ENCODE results near the gene ARMC2.

DNA sequence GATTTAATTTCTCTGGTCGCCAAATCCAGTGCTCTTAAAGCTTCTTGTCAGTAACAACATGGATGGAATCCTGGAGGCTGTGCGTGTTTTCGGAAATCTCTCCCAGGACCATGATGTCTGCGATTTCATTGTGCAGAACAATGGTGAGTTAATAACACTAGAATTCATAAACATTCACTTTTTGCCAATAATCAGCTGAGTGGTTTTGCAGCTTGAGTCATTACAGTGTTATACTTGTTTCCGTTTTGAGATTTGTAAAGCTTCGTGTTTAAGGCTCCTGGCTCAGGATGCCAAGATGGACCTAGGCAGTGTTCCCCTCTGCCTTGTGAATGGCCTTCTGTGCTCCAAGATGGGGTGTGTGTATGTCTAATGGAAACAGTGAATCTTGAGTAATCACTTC is 113.8 kb downstream of the ARMC2 start:
- no peak for TF ChIP-seq POLR2A (IDR thresholded peaks at IDR 0.05; ENCODE audit: low read length)
- TF ChIP-seq GATA1 (IDR thresholded peaks at IDR 0.05; ENCODE audit: low read depth, low read length) = no peak

Data from erythroblast (primary cell).